NCI-H2196 (cell line): Measurements from ENCODE around the gene DGCR2.
"Not testable (repeated sequence)": the region's sequence is repeated elsewhere in the genome, so short reads cannot be mapped to it uniquely, and the experiment has no call there.

ENCODE experiments used
- DNase-seq: peaks from one replicate; lab custom pipeline; 2025; ENCODE audit not compliant: unreplicated experiment; lab: John Stamatoyannopoulos, UW

The DGCR2 gene, protein sequence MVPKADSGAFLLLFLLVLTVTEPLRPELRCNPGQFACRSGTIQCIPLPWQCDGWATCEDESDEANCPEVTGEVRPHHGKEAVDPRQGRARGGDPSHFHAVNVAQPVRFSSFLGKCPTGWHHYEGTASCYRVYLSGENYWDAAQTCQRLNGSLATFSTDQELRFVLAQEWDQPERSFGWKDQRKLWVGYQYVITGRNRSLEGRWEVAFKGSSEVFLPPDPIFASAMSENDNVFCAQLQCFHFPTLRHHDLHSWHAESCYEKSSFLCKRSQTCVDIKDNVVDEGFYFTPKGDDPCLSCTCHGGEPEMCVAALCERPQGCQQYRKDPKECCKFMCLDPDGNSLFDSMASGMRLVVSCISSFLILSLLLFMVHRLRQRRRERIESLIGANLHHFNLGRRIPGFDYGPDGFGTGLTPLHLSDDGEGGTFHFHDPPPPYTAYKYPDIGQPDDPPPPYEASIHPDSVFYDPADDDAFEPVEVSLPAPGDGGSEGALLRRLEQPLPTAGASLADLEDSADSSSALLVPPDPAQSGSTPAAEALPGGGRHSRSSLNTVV

DNA sequence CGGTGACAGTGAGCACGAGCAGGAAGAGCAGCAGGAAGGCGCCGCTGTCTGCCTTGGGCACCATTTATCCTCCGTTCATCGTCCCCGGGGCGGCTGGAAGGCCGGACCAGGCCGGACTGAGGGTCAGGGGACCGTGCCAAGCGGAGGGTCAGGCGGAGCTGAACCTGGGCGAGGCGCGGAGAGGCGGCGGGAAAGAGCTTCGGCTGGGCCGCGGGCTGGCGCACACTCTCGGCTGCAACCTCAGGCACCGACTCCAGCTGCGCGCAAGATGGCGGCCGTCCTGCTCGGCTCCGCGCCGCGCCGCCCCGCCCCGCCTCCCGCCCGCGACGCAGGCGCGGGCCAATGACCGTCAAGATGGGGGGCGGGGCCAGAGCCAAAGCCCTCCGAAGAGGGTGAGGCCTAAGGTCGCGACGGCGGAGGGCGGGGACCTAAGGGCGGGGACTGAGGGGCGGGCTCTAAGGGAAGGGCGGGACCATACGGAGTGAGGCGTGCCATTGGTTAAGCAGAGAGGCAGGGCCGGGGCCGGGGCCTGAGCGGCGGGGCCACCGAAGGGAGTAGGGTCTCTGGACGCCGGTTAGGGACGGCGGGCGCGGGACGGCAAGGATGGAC lies at the start of gene DGCR2:
DGCR2 (minus strand) TSS at position 270 of the 609 bp plus-strand sequence; CDS start at position 64, 206 bp downstream.
- DNase-seq, result peak; percentile 97

- no peak for DNase-seq
Observed at GRCh38 chr22:19169947-19170318, 47.7 kb upstream of the DGCR2 start.

GRCh38 chr22:19169002-19169946 lies 47.1 kb upstream of the DGCR2 start:
- no peak for DNase-seq

DNA sequence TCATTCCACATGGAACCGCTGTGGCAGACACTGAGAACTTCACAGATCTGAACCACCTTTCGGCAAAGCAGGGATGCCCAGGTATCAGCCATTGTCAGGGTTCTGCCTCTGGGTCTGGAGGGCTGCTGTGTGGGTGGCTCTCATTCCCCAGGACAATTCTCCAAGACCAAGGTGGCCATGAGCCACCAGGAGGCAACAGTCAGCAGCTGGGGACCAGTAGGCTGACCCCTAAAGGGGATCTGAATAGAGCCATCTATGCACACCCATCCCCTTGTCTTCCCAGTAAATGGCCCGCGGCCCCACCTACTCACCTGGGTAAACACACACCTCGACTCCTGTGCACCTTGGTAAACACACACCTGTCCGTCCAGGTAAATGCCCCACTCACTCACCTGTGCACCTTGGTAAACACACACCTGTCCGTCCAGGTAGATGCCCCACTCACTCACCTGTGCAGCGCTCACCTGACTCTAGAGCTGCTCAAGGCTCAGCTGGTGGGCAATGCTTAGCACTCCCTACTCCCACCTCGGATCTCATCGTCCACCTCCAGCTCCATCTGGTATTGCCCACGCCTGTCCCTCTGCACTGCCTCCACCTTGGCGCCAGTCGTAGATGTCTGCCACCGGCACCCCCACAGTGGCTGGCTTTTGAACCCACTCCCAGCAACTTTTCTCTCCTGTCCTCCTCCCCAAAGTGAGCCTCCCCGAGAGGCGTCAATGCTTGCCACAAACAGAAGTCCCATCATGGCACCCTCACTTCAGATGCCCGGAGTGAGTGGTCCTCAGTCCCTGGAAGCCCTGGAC lies 46.1 kb upstream of the DGCR2 start:
- DNase-seq, result no peak

DNA sequence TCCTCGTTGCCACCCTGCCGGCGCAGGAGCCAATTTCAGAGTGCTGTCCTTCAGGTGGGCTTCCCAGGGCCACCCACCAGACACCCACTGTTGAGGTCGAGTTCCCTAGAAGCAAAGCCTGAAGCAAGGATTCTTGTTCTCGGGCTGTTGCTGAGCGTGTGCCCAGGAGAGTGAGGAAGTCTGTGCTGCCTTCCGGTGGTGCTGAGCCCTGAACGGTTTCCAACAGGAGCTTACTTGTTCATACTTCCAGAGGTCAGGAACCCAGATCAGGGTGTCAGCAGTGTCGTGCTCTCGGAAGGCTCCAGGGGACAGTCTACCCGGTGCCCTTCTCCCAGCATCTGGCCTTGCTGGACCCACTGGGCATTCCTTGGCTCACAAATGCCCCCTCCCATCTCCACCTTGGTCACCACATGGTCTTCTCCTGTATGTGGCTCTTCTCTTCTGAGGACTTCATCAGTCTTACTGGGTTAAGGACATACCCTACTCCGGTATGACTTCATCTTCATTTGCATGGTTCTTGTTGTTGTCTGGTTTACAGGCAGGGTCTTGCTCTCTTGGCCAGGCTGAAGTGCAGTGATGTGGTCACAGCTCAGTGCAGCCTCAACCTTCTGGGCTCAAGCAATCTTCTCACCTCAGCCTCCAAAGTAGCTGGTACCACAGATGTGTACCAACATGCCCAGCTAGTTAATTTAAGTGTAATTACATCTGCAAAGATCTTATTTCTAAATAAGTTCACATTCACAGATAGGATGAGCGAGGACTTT lies 45.1 kb upstream of the DGCR2 start:
- DNase-seq, result no peak

DNA sequence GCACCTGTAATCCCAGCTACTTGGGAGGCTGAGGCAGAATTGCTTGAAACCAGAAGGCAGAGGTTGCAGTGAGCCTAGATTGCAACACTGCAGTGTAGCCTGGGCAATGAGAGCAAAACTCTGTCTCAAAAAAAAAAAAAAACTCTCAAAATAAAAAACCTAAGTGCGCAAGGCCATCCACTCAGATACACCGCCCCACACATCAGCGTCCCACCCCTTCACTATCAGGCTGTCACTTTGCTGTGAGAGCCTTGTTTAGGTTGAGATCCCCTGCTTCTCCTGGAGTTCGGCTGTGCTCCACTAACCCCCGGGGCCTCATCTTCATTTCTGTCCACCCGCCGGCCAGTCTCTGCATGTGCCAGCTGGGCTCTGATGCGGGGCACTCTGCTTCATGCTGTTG lies 44.2 kb upstream of the DGCR2 start:
- DNase-seq, result no peak

GRCh38 chr22:19164425-19164824 lies 42.2 kb upstream of the DGCR2 start:
- DNase-seq, result no peak

GRCh38 chr22:19158649-19159048 lies 36.4 kb upstream of the DGCR2 start:
- not testable (repeated sequence) for DNase-seq

DNA sequence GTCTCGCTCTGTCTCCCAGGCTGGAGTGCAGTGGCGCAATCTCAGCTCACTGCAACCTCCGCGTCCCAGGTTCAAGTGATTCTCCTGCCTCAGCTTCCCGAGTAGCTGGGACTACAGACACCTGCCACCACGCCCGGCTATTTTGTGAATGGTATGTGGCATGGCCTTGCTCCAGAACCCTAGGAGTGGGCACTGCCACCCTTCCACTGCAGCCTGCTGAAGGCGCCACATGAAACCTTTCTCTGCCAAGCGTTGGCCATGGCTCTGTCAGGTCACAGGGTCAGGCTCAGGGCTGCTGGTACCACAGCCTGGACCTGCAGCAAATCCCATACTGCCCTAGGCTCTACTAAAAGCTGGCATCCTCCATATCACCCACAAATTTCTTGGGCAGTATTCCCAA lies 33.9 kb upstream of the DGCR2 start:
- not testable (repeated sequence) for DNase-seq

DNA sequence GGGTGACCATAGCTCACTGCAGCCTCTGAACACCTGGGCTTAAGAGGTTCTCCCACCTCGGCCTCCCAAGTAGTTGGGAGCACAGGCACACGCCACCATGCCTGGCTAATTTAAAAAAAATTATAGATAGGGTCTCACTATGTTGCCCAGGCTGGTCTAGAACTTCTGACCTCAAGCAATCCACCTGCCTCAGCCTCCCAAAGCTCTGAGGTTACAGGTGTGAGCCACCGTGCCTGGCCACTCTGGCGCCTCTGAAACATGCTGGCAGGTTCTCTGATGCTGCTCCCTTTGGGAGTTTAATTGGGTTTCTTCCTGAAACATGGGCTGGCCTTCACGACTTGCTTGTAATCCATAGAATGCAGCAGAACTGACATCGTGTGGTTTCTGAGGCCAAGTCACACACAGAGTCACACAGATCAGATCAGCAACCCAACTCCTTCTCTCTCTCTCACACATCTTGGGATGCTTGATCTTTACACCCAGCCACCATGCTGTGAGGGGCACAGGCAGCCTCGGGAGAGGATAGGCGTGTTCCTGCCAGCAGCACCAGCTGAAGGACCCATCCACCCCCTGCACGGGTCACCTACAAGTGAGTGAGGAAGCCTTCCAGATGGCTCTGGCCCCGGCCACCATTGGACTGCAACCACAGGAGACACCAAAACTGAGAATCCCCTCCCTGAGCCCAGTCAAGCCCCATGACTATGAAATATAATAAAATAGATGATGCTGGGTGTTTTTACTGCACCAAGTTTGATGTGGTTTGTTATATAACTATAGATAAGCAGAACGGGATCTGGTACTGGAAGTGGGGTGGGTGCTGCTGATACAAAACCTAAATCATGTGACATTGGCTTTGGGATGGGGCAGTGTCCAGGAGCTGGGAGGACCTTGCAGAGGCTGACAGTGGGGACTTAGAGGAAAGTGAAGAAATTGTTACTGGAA lies 31.0 kb upstream of the DGCR2 start:
- no peak for DNase-seq

- no peak for DNase-seq
Observed at GRCh38 chr22:19151329-19152191, 29.3 kb upstream of the DGCR2 start.

DNA sequence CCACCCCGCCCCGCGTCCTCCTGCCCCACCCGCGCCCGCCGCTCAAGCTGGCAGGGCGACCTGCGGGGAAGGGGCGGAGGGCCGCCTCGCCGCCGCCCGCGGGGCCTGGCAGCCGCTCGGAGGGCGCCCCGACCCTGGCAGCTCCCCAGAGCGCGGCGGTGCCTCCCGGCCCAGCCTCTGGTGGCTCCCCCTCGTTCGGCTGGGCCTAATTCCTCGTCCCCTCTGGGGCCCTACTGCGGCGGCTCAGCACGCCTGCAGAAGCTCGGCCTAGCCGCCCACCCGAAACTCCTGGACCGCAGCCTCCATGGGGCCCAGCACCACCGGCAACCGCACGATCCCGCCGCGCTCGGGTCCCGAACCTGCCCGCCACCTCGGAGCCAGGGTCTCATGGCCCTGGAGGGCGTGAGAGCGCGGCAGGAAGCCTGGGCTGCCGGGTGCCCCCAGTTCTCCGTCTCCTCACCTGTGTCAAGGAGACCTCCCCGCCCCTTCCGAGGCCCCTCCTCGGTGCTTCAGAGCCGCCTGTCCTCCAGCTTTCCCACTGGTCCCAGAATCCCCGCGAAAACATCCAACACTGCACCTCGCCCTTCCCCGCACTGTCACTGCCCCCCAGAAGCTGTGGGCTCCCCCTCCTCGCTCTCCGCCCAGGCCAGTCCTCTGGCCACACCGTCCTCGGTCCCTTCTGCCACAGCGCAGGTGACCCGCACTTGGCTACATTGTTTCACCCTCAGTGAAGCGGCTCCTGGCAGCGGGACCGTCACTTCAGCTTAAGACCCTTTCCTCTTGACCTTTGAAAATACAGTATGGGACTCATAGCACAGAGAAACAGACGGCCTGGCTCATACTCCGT lies 28.5 kb upstream of the DGCR2 start:
- no peak for DNase-seq

DNA sequence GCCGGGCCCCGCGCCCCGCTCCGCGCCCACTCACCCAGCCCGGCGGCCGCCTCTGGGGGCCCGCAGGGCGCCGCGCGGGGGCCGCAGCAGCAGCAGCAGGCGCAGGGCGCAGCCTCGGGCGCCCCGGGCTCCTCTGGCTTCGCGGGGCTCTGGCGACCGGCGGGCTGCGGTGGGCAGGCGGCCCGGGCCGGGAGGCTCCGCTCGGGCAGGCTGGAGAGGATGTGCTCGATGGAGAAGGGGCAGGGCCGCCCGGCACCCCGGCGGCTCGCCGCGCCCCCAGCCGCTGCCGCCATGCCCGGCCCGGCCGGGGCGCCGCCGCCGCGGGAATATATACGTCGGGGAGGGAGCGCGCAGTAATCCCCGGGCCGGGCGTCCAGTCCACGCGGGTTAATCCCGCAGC lies 27.8 kb upstream of the DGCR2 start, which contains the start of gene GSC2:
GSC2 (minus strand) TSS at position 302 of the 400 bp plus-strand sequence; CDS start at position 293, 9 bp downstream.
- DNase-seq, result no peak

GRCh38 chr22:19149047-19149883 lies 27.1 kb upstream of the DGCR2 start:
- DNase-seq, result peak; percentile 41

GRCh38 chr22:19148417-19149046 lies 26.3 kb upstream of the DGCR2 start:
- DNase-seq, result no peak
